ENCODE results near the gene NEMP1. TPM values are rescaled to one million over a fixed set of nuclear protein-coding genes. Genes with fewer than 3 reads are reported as not detected.

Gene NEMP1
- total and polyA plus RNA-seq, 4 experiments from 2014 or later: 4.6 to 27.2 (median 16.8) TPM

Other genes starting within 250 kb of the NEMP1 start
- not detected for gene SDR9C7, start 144.4 kb downstream of the NEMP1 start, total RNA-seq
- gene SDR9C7, start 144.4 kb downstream of the NEMP1 start, polyA plus RNA-seq: not detected
- gene RDH16, start 121.2 kb downstream of the NEMP1 start, total RNA-seq: 1 to 10 TPM; 1.3 to 1.9 TPM
- gene RDH16, start 121.2 kb downstream of the NEMP1 start, polyA plus RNA-seq: under 1 TPM; 0.09 to 0.47 TPM
- gene ZBTB39, start 72.2 kb downstream of the NEMP1 start, total RNA-seq: 10 to 100 TPM; 10.8 to 12.2 TPM
- gene ZBTB39, start 72.2 kb downstream of the NEMP1 start, polyA plus RNA-seq: 1 to 10 TPM in 1 of 2 donors, under 1 TPM in 1; 0.98 to 2.7 TPM
- not detected for gene TAC3, start 62.3 kb downstream of the NEMP1 start, total RNA-seq
- gene TAC3, start 62.3 kb downstream of the NEMP1 start, polyA plus RNA-seq: under 1 TPM in 1 of 2 donors, not detected in 1; 0.36 TPM
- 1 to 10 TPM; 1.2 to 3.0 TPM for gene MYO1A, start 28.7 kb downstream of the NEMP1 start, total RNA-seq
- not detected for gene MYO1A, start 28.7 kb downstream of the NEMP1 start, polyA plus RNA-seq
- gene NAB2, start 10.3 kb upstream of the NEMP1 start, total RNA-seq: 10 to 100 TPM; 17.5 to 19.5 TPM
- gene NAB2, start 10.3 kb upstream of the NEMP1 start, polyA plus RNA-seq: 1 to 10 TPM in 1 of 2 donors, under 1 TPM in 1; 0.41 to 1.8 TPM
- 100 to 1,000 TPM; 399 to 424 TPM for gene STAT6, start 32.6 kb upstream of the NEMP1 start, total RNA-seq
- 10 to 100 TPM; 78.4 to 91.7 TPM for gene STAT6, start 32.6 kb upstream of the NEMP1 start, polyA plus RNA-seq
- 10 to 100 TPM in 1 of 2 experiments, 1 to 10 TPM in 1; 9.7 to 11.6 TPM for gene LRP1, start 49.7 kb upstream of the NEMP1 start, total RNA-seq
- gene LRP1, start 49.7 kb upstream of the NEMP1 start, polyA plus RNA-seq: under 1 TPM in 1 of 2 donors, not detected in 1; 0.38 TPM
- gene LRP1-AS, start 68.8 kb upstream of the NEMP1 start, total RNA-seq: not detected
- not detected for gene LRP1-AS, start 68.8 kb upstream of the NEMP1 start, polyA plus RNA-seq
- not detected for gene NXPH4, start 138.0 kb upstream of the NEMP1 start, total RNA-seq
- not detected for gene NXPH4, start 138.0 kb upstream of the NEMP1 start, polyA plus RNA-seq
- gene SHMT2, start 150.9 kb upstream of the NEMP1 start, total RNA-seq: 10 to 100 TPM; 39.8 to 46.1 TPM
- 10 to 100 TPM; 42.1 to 44.3 TPM for gene SHMT2, start 150.9 kb upstream of the NEMP1 start, polyA plus RNA-seq
- gene STAC3, start 172.4 kb upstream of the NEMP1 start, total RNA-seq: 1 to 10 TPM; 2.7 to 3.0 TPM
- gene STAC3, start 172.4 kb upstream of the NEMP1 start, polyA plus RNA-seq: under 1 TPM in 1 of 2 donors, not detected in 1; 0.61 TPM

Data from CD4-positive, alpha-beta memory T cell (primary cell).